B cell (primary cell): ENCODE results near the gene PIP4K2C.

Source experiments
- CTCF ChIP-seq: fragments of 200-600 bp; IDR thresholded peaks from one replicate; pipeline ENCODE4 v1.8.0; 2022; ENCODE audit warnings: antibody characterized with exemption, mild to moderate bottlenecking
- EZH2 ChIP-seq: IDR thresholded peaks from 2 replicates; pipeline ENCODE4 v1.6.1; 2012; ENCODE audit warnings: borderline replicate concordance, low read depth, mild to moderate bottlenecking, moderate library complexity, low read length; ENCODE audit not compliant: insufficient read depth, poor library complexity, severe bottlenecking

GRCh38 chr12:57606399-57606798, 15.4 kb downstream of the PIP4K2C start:
- TF ChIP-seq CTCF (no peak), EZH2 (no peak)
